ENCODE data around the gene GLP1R. TPM values are rescaled to one million over a fixed set of nuclear protein-coding genes. Genes with fewer than 3 reads are reported as not detected.

The GLP1R gene
- total and polyA plus RNA-seq, 8 donors = 3.4 to 9.7 (median 5.7) TPM

- ATAC-seq (peak in 3 of 4 donors; percentile 0 to 13 (median 7)), FAIRE-seq (no peak), DNase-seq (no peak)
- no peak for TF ChIP-seq CTCF (IDR thresholded peaks at IDR 0.05)
- Histone ChIP-seq H3K4me3 (peak overlapping the region; percentile 7 to 76 (median 46)), H3K27me3 (no peaks in the 10 kb centered on the region), H3K27ac (peak overlapping the region in 2 of 4 donors; percentile 58 to 74), H3K9me3 (no peaks in the 10 kb centered on the region), H3K36me3 (no peaks in the 10 kb centered on the region), H3K4me1 (peaks cover 0 to 11% (median 0%) of the 10 kb centered on the region in 3 donors)
- intact Hi-C loops (cut with DNase I) = no loop called here
- WGBS, 2 donors = 45 to 46% methylated on average over 9 of the region's 9 CpGs
Measured at GRCh38 chr6:39049575-39050283, 1.1 kb downstream of the GLP1R start.

- TF ChIP-seq CTCF (IDR thresholded peaks at IDR 0.05) = no peak
- Histone ChIP-seq H3K9me3 (no peaks in the 10 kb centered on the region), H3K36me3 (no peaks in the 10 kb centered on the region), H3K4me3 (no peak overlapping the region), H3K27me3 (no peaks in the 10 kb centered on the region), H3K4me1 (peaks cover 0 to 11% (median 6%) of the 10 kb centered on the region in 3 donors), H3K27ac (no peak overlapping the region)
- no peak for FAIRE-seq
- 69 to 72% methylated on average over 5 of the region's 5 CpGs for WGBS, 2 donors
- ATAC-seq = no peak
- intact Hi-C loops (cut with DNase I) = no loop called here
- DNase-seq = no peak
Measured at GRCh38 chr6:39050453-39051112, 2.0 kb downstream of the GLP1R start.

- intact Hi-C loops (cut with DNase I) = no loop called here
- Histone ChIP-seq H3K27ac (no peak overlapping the region), H3K27me3 (no peaks in the 10 kb centered on the region), H3K4me3 (no peak overlapping the region), H3K9me3 (no peaks in the 10 kb centered on the region), H3K4me1 (peaks cover 0 to 11% (median 6%) of the 10 kb centered on the region in 3 donors), H3K36me3 (no peaks in the 10 kb centered on the region)
- no peak for TF ChIP-seq CTCF (IDR thresholded peaks at IDR 0.05)
- FAIRE-seq (no peak), ATAC-seq (no peak), DNase-seq (peak in 1 of 6 donors; percentile 52)
- 52 to 54% methylated on average over 4 of the region's 4 CpGs for WGBS, 2 donors
Measured at GRCh38 chr6:39051399-39052122, 3.0 kb downstream of the GLP1R start.

- intact Hi-C loops (cut with DNase I) = no loop called here
- ATAC-seq = no peak
- no peak for TF ChIP-seq CTCF (IDR thresholded peaks at IDR 0.05)
- H3K4me1 ChIP-seq = peaks cover 0 to 11% (median 6%) of the 10 kb centered on the region in 3 donors
- H3K4me3 ChIP-seq = no peak overlapping the region
- H3K27ac ChIP-seq = peak overlapping the region in 2 of 4 donors; percentile 83 to 84
- no peaks in the 10 kb centered on the region for H3K9me3 ChIP-seq
- FAIRE-seq = no peak
- WGBS, 2 donors = 86 to 93% methylated on average over 4 of the region's 4 CpGs
- DNase-seq = no peak
- H3K27me3 ChIP-seq = no peaks in the 10 kb centered on the region
- no peaks in the 10 kb centered on the region for H3K36me3 ChIP-seq
Measured at GRCh38 chr6:39053016-39053624, 4.5 kb downstream of the GLP1R start.
